ENCODE measurements around the gene CCNG2.

CCNG2 gene

DNA sequence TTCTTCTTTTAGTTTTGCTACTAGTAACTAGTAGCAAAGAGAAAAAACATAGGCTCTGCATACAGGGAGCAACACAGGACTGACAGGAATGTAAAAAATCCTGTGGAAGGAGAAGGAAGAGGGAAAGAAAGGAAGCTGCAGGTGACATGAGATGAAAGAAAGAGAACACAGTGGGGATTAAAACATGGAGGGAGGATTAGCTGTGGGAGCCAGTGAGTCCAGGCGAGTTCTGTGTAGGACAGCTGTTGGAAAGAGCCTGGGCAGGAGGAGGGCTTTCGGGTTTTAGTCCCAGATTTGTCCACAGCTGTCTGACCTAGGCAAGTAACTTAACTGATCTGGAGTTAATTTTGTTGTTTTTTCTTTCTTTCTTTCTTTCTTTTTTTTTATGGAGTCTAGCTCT lies 21.6 kb downstream of the CCNG2 start:
- no peaks in the 10 kb centered on the region for H3K9me2 ChIP-seq (replicated peaks; ENCODE audit: insufficient read depth, low read length)

DNA sequence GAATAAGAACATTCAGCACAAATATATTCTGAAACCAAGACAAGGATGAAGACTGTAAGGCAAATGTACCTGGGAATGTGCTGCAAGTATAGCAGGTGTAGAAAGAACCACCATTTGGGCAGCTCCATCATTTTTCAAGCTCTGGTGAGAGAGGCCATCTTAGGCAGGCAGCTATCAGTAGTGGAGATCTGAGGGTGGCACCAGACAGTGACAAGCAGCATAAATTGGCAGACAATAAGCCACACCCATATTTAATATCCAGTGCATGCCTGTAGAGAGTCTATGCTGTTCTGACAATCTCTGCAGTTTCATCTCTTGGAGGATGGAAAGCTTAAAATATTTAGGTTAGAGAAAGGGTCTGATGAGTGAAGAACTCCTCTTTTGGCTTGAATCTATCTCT lies 22.5 kb downstream of the CCNG2 start:
- Histone ChIP-seq H3K79me2 (ENCODE audit: low read length) (no peaks in the 10 kb centered on the region), H3K27ac (ENCODE audit: low read length) (no peak overlapping the region), H3K36me3 (replicated peaks; ENCODE audit: insufficient read depth, low read length) (no peaks in the 10 kb centered on the region), H3K27me3 (replicated peaks; ENCODE audit: insufficient read depth, low read length) (no peaks in the 10 kb centered on the region), H3K9me3 (replicated peaks; ENCODE audit: insufficient read depth, low read length) (no peaks in the 10 kb centered on the region), H3F3A (ENCODE audit: insufficient read depth, low read length) (no peaks in the 10 kb centered on the region), H3K9me2 (replicated peaks; ENCODE audit: insufficient read depth, low read length) (no peaks in the 10 kb centered on the region), H3K4me2 (ENCODE audit: low read depth, low read length) (no peak overlapping the region), H3K4me3 (ENCODE audit: low read length) (no peak overlapping the region), H3K4me1 (ENCODE audit: low read length) (no peaks in the 10 kb centered on the region), H4K20me1 (ENCODE audit: insufficient read depth, low read length) (no peaks in the 10 kb centered on the region), H3K9ac (ENCODE audit: low read length) (no peak overlapping the region), H2AFZ (ENCODE audit: low read length) (no peak overlapping the region)
- TF ChIP-seq, protein P1, sequence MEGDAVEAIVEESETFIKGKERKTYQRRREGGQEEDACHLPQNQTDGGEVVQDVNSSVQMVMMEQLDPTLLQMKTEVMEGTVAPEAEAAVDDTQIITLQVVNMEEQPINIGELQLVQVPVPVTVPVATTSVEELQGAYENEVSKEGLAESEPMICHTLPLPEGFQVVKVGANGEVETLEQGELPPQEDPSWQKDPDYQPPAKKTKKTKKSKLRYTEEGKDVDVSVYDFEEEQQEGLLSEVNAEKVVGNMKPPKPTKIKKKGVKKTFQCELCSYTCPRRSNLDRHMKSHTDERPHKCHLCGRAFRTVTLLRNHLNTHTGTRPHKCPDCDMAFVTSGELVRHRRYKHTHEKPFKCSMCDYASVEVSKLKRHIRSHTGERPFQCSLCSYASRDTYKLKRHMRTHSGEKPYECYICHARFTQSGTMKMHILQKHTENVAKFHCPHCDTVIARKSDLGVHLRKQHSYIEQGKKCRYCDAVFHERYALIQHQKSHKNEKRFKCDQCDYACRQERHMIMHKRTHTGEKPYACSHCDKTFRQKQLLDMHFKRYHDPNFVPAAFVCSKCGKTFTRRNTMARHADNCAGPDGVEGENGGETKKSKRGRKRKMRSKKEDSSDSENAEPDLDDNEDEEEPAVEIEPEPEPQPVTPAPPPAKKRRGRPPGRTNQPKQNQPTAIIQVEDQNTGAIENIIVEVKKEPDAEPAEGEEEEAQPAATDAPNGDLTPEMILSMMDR (IDR thresholded peaks at IDR 0.05; ENCODE audit: low read length), result no peak
- TF ChIP-seq EZH2 (optimal IDR thresholded peaks at IDR 0.05; ENCODE audit: low read depth, low read length), result no peak
- no peak for TF ChIP-seq EZH2phosphoT487 (IDR thresholded peaks at IDR 0.05; ENCODE audit: low read length)
- no peak for DNase-seq

More for the DNA sequence above, 21.6 kb downstream of the CCNG2 start:
- Histone ChIP-seq H2AFZ (ENCODE audit: low read length) (no peak overlapping the region), H3K27ac (ENCODE audit: low read length) (no peak overlapping the region), H3K79me2 (ENCODE audit: low read length) (no peaks in the 10 kb centered on the region), H3K4me3 (ENCODE audit: low read length) (no peak overlapping the region), H3K4me1 (ENCODE audit: low read length) (no peaks in the 10 kb centered on the region), H3K27me3 (replicated peaks; ENCODE audit: insufficient read depth, low read length) (no peaks in the 10 kb centered on the region), H3F3A (ENCODE audit: insufficient read depth, low read length) (no peaks in the 10 kb centered on the region), H3K36me3 (replicated peaks; ENCODE audit: insufficient read depth, low read length) (no peaks in the 10 kb centered on the region), H3K9me3 (replicated peaks; ENCODE audit: insufficient read depth, low read length) (no peaks in the 10 kb centered on the region), H3K9ac (ENCODE audit: low read length) (no peak overlapping the region), H4K20me1 (ENCODE audit: insufficient read depth, low read length) (no peaks in the 10 kb centered on the region), H3K4me2 (ENCODE audit: low read depth, low read length) (no peak overlapping the region)
- TF ChIP-seq EZH2phosphoT487 (IDR thresholded peaks at IDR 0.05; ENCODE audit: low read length) (no peak), EZH2 (optimal IDR thresholded peaks at IDR 0.05; ENCODE audit: low read depth, low read length) (no peak)
- TF ChIP-seq, protein P1 (IDR thresholded peaks at IDR 0.05; ENCODE audit: low read length), result no peak
- DNase-seq, result no peak

DNA sequence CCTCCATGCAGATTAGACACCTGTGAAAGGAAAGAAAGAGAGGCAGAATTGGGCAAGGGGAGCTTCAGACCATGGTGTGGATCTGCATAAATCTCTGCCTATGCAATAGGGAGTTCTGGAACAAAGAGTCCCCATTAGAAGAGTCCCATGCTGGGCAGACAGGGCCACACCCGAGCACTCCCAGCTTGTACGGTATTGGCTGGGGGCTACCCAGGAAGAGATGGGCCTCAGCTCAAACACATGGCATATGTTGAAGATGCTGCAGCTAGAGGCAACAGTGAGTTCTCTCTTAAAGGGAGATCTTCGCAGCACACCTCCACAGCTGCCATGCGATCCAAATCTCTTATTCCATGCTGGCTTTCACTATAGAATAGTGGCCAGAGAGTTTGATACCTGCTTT lies 24.7 kb downstream of the CCNG2 start:
- Histone ChIP-seq H3K27ac (ENCODE audit: low read length) (no peak overlapping the region), H3K9ac (ENCODE audit: low read length) (no peak overlapping the region), H3K9me2 (replicated peaks; ENCODE audit: insufficient read depth, low read length) (no peaks in the 10 kb centered on the region), H3K27me3 (replicated peaks; ENCODE audit: insufficient read depth, low read length) (no peaks in the 10 kb centered on the region), H3F3A (ENCODE audit: insufficient read depth, low read length) (no peaks in the 10 kb centered on the region), H3K9me3 (replicated peaks; ENCODE audit: insufficient read depth, low read length) (no peaks in the 10 kb centered on the region), H3K36me3 (replicated peaks; ENCODE audit: insufficient read depth, low read length) (no peaks in the 10 kb centered on the region), H3K4me3 (ENCODE audit: low read length) (no peak overlapping the region), H3K79me2 (ENCODE audit: low read length) (no peaks in the 10 kb centered on the region), H3K4me1 (ENCODE audit: low read length) (no peaks in the 10 kb centered on the region), H4K20me1 (ENCODE audit: insufficient read depth, low read length) (no peaks in the 10 kb centered on the region), H2AFZ (ENCODE audit: low read length) (no peak overlapping the region), H3K4me2 (ENCODE audit: low read depth, low read length) (no peak overlapping the region)
- no peak for DNase-seq
- no peak for TF ChIP-seq EZH2 (optimal IDR thresholded peaks at IDR 0.05; ENCODE audit: low read depth, low read length)
- TF ChIP-seq, protein P1 (IDR thresholded peaks at IDR 0.05; ENCODE audit: low read length), result no peak
- no peak for TF ChIP-seq EZH2phosphoT487 (IDR thresholded peaks at IDR 0.05; ENCODE audit: low read length)
